Pulmonary artery endothelial cell (primary cell): Measurements from ENCODE around the gene GAB2. TPM values are rescaled to one million over a fixed set of nuclear protein-coding genes. Genes with fewer than 3 reads are reported as not detected.

Experiments used
- DNase-seq: peaks from one replicate; pipeline ENCODE4 v3.0.0-alpha.2; 2011; ENCODE audit warnings: low read depth, low spot score
- total RNA-seq: library from RNA; depleted of rRNA; stranded (reverse); fragments of >200 nt; gene quantifications from 2 replicates; pipeline ENCODE4 v1.2.3, GENCODE V29; 2014

GAB2 gene
- total RNA-seq, 1 donor from 2014 or later, result 19.6 TPM

GRCh38 chr11:78207532-78208256 is 209.9 kb downstream of the GAB2 start:
- DNase-seq, result no peak

DNA sequence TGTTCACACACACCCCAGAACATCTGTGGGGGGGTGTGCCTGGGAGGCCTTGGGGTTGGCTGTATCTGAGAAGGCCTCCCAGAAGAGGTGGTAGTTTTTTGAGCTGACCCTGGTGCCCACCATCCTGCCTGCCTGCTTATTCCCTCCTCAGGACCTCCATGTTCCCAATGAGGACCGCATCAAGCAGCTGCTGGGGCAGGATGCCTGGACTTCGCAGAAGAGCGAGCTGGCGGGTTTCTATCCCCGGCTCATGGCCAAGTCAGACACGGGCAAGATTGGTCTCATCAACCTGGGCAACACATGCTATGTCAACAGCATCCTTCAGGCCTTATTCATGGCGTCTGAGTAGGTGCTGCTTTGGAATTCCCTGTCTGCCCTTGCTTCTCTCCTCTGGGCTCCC is 211.9 kb downstream of the GAB2 start:
- no peak for DNase-seq

DNA sequence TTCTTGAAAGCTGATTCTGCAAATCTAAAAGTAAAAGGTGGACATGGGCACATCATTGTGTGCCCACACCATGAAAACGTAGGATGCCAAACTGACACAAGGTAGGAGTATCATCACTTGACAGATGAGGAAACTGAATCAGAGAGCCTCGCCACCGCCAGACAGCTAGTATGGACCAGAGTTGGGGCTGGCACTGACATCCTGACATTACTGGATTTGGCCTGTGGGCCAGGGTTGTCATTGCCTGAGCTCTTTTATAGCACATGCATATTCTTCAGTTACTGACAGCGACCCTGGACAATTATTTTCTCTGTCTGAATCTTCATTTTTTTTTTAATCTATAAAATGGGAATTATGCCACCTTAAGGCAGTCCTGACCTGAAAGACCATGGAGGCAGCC is 212.4 kb downstream of the GAB2 start:
- DNase-seq, result no peak

DNA sequence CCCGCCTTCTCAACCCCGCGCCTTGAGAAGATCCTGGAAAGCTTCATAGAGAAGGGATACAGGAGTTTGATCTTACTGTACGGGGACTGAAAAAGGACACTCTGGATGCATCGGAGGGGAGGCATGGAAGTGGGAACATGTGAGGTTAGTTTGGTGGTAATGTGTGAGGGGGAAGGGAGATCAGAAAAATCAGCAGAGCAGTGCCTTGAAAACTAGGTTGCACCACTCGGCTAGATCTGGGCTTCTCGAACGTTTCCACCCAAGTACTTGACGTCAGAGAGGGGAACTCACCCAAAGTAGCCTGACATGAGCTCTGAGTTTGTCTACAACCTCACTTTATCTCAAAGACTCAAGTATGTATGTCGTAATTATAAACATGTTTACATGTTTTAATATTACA is 214.4 kb downstream of the GAB2 start:
- DNase-seq, result no peak

DNA sequence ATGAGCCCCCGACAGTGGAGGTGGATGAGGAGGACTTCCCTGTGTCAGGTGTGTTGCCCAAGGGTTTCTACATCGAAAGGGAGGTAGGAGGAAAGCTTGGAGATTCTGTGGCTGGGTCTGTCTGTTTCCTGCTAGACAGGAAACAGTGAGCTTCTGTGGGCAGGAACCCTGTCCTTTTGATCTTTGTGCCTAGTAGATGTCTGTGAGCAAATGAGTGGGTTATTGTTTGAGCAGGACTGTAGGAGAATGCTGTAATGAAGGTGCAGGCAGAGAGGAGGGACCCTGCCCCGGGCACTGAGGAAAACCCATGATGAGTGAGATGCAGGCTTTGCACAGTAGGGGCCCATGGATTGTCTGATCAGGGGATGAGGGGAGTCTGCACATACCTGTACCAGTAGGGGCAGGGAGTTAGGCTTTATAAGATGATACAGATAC is 214.9 kb downstream of the GAB2 start:
- DNase-seq, result no peak

DNA sequence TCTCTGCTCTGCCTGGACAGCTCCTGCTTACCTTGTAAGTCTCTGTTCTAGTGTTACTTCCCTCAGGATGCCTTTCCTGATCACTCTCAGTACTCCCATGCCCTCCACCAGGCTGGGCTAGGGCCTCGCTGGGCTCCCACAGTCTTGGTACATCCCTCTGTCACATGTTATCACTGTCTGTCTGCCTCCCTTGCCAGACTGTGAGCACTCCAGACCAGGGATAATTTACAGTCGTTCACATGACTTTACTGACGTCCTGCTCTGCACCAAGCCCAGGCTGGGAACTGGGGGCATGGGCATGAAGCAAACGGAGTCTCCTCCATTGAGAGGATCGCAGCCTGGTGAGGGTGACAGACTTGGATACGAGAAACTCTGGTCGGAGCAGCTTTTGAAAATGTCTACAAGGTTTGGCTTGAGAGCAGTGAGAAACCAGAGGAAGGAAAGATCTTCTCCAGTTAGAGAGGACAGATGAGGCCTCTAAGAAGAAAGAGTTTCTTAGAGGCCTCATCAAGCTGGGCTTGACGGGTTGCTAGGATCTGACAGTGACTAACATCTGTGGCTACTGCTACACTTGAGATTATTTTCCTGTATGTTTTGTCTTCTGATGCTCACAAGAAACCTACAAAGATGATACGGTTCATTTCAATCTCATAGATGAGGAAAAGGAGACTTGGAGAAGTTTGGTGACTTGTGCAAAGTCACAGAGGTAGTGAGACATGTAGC is 216.4 kb downstream of the GAB2 start:
- DNase-seq, result no peak

GRCh38 chr11:78200553-78200952 is 217.1 kb downstream of the GAB2 start:
- no peak for DNase-seq

DNA sequence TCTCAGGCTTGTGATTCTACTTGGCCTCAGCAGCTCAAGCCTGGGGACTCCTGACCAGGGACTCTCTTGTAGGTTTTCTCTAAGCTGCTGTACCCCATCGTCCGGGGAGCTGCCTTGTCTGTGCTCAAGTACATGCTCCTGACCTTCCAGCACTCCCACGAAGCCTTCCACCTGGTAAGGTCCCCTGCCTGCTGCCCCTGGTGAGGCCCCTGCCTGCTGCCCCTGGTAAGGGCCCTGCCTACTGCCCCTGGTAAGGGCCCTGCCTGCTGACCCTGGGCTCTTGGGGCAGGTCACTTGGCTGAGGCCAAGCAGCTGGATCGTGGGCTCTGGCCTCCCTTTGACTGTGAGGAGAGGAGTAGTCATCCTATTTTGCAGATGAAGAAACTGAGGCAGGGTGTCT is 217.6 kb downstream of the GAB2 start:
- DNase-seq, result no peak

DNA sequence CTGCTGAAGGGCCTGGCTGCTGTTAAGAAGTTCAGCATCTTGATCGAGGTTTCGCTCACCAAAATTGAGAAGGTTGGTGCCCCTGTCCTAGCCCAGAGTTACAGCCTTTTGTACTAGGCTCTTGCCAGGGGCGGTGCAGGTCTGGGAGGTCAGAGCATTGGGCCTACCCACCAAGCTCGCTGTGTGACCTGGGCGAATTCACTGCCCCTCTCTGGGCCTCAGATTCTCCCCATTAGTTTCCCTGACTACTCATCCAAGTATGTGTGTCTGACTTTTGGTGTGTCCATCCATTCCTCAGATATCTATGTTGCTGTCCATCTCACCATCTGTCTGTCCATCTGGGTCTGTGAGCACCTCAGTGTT is 218.0 kb downstream of the GAB2 start:
- DNase-seq, result no peak

DNA sequence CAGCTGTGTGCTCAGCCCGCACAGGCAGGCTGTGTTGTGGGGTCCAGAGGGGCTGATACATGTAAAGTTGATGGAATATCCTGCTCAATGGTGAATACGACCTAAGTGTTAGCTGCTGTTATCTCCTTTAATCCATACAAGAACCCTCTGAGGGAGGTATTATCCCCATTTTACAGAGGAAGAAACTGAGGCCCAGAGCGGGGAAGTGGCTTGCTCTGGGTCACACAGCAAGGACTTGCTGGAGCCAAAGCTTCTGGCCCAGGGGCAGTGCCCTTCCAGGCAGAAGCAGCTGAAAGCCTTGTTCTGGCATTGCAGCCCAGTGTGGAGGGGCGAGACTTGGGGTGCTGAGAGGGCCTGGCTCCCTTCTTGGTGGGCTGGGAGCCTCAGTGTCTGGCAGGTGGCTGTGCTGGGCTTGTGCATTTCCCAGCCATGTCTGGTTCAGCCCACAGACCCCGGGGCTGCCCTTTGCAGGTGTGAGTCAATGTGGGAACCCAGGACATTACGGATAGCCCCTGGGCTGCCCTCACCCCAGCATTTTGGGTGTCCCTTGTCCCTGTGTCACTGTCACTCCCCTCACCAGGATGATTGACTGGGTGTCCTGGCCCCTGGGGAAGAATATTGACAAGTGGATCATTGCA is 218.5 kb downstream of the GAB2 start:
- DNase-seq, result no peak

GRCh38 chr11:78197816-78198215 is 219.8 kb downstream of the GAB2 start:
- DNase-seq, result no peak

GRCh38 chr11:78196661-78197091 is 220.9 kb downstream of the GAB2 start:
- DNase-seq, result no peak

- DNase-seq, result no peak
Observed at GRCh38 chr11:78195917-78196560, 221.6 kb downstream of the GAB2 start.

DNA sequence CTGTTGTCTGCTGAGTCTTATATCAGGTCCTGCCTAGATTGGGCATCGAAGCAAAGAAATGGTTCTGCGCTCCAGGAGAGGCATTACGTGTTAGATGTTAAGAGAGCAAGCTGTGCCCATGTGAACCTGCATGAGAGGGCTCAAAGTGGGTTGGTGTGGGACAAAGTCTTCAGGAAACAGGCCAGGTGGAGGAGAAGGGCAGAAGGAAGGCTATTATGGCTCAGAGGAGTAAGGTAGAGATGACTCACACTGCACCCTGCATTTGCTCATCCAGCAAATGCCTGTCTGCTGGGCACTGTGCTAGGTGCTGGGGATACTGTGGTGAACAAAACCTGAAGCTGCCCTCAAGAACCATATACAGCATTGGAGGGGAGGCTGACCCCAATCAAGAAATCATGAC is 223.1 kb downstream of the GAB2 start:
- no peak for DNase-seq

DNA sequence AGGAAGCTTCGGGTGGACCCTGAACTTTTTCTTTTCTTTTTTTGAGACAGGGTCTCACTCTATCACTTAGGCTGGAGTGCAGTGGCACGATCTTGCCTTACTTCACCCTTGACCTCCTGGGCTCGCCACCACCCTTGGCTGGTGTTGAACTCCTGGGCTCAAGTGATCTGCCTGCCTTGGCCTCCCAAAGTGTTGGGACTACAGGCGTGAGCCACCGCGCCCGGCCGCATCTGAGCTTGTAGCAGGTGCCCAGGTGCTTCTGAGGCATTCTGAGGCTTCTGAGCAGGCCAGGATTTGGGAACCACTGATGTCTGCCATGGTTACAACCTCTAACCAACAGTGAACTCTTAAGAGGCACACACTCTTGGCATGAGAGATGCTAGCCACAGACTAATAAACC is 223.8 kb downstream of the GAB2 start:
- DNase-seq, result no peak

GRCh38 chr11:78192911-78193351 is 224.7 kb downstream of the GAB2 start:
- no peak for DNase-seq

DNA sequence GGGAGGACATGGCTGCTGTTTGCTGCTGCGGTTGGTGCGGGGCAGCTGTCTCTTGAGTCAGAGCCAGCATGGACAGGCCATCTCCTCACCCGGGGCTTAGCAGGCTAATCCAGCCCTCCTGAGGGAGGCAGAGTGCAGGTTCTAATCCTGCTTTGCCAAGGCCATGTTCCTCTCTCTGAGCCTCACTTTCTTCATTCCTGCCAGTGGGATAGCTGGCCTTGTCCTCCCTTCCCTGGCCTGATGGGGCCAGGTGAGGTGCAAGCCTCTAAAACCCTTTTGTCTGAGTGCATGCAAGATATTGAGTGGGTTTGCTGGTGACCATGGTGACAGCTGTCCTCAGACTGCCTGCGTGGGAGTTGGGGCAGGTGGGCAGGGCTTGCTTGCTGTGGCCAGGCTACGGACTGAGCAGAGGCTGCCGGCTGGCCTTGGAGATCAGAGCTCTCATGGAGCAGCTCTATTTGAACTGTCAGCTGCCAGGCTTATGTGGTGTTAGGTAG is 225.3 kb downstream of the GAB2 start:
- no peak for DNase-seq

DNA sequence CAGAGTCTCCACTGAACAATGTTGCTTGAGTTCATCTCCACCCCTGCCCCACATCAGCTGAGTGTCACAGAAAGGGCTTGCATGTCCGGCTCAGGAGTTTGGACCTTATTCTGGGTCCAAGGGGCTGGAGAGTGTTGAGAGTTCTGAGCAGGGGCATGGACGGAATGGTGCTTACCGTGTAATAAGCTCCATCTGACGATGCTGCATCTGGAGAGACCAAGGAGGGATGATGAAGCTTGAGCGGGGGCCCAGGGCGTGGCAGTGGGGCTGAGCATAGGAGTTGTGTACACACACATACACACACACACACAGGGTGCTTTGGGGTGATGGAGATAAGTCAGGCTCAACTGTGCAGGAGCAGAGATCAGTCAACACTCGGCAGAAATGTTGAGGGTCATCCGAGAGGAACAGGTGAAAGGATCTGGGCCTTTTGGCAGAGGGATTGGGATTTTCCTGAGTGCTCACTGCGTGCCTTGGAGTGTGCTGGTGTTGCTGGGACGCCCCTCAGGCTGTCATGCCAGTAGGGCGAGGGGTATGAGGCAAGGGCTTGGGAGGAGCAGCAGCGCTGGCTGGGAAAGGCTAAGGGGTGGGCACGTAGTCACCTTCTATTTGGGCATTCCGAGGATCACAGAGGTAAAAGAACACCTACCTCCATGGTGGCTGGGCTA is 226.6 kb downstream of the GAB2 start:
- DNase-seq, result no peak

GRCh38 chr11:78190374-78190773 is 227.2 kb downstream of the GAB2 start:
- no peak for DNase-seq

DNA sequence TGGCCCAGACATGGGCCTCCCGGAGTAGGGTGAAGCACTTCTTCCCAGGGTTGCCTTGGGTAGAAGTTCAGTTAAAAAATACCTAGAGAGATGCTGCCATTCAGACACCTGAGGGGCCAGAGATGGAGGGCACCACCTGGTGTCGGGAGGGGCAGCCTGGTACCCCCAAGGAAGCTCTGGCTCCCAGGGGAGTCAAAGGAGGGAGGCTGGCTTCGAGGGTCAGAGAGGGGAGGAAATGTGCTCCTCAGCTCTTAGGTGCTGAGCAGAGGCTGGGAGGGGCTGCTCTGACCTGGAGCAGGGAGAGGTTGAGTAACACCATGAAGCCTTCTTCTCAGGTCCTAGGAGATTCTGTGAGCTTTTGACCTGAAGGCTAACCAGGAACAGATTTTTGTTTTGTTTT is 227.8 kb downstream of the GAB2 start:
- no peak for DNase-seq

GRCh38 chr11:78189174-78189724 is 228.4 kb downstream of the GAB2 start:
- no peak for DNase-seq
